ENCODE results near the gene SH3BGRL3.
"Not testable (repeated sequence)": the region's sequence is repeated elsewhere in the genome, so short reads cannot be mapped to it uniquely, and the experiment has no call there.

SH3BGRL3 gene

DNA sequence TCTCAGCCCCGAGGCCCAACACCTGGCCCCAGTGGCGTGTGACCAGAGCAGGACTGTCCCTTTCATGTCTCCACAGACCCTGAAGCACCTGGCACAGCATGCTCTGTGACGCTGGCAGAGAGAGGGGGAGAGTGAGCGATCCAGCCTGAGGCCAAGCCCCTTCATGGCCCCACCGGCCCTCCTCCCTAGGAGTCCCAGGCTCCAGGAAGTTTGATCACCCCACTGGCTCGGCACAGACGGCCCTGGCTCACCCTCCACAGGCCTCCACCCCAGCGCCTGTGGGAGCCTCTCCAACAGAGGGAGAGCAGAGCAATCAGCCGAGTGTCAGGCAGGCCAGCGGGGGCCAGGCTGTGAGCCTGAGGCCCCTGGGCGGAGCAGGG, 11.0 kb downstream of the SH3BGRL3 start:
- DNase-seq (ENCODE audit: low read depth, low spot score): no peak

DNA sequence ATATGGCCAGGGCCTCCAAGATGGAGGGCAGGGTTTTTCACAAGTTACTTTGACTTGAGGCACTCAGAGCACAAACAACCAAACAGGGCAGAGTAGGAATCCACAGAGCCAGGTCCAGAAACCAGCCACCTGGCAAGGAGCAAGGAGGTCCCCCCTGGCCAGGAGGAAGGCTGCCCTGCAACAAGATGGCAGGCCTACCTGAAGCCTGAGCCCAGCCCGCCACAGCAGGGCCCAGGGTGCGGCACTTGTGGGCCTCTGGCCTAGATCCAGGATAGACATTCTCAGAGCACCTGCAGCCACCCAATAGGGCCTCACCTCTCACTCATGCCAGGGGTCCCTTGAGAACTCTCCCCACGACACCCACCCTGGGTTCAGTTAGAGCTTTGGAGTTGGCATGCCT, 11.5 kb downstream of the SH3BGRL3 start:
- DNase-seq (ENCODE audit: low read depth, low spot score): no peak

DNA sequence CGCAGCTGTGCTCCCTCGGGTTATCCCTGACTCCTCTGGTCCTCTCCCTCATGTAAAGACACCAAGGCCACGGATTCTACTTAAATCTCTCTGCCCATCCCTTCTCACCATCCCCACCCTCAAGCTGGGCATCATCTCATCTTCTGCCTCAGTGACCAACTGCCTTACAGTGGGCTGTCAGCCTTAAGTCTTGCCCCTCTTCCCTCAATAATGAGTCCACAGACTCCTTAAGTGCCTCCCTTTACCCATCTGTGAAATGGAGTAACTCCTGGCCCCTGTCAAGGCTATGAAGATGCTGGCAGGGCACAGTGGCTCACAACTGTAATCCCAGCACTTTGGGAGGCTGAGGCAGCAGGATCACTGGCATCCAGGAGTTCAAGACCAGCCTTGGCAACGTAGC, 12.1 kb downstream of the SH3BGRL3 start:
- no peak for DNase-seq (ENCODE audit: low read depth, low spot score)

DNA sequence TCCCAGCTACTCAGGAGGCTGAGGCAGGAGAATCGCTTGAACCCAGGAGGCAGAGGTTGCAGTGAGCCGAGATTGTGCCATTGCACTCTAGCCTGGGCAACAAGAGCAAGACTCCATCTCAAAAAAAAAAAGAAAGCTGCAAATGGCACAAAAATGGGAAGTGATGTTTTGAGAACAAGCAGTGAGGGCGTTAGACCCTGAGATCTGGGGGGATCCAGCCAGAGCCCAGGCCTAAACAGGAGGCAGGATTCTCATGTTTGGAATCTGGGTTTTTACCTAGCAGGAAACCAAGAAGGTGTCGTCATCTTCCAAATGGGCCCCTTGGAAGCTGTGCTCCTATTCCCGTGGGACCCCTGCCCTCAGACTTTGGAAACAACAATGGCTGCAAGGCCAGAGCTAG, 12.8 kb downstream of the SH3BGRL3 start:
- not testable (repeated sequence) for DNase-seq (ENCODE audit: low read depth, low spot score)

DNA sequence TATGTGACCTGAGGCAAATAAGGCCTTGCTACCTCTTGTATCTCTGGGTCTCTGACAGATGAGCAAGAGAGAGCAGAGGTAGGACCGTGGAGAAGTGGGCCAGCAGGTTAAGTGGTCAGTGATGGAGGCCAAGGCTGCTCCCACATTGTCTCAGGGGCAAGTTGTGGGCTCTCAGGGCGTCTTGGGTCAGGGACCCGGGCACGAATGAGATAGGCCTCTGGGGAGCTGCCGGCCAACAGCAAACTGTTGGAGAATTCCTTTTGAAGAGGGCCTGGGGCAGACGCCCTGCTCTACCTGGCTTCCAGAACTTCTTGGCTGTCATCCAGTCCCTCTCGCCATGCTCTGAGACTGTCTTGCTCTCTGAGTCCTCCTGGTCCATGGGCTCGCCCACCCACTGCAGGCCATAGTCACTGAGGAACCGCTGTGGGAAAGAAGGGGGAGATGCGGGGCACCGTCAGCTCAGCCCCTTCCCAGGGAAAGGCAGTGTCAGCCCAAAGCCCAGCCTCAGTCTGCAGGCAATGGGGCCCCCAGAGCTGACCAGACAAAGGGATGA, 14.1 kb downstream of the SH3BGRL3 start:
- no peak for DNase-seq (ENCODE audit: low read depth, low spot score)

DNA sequence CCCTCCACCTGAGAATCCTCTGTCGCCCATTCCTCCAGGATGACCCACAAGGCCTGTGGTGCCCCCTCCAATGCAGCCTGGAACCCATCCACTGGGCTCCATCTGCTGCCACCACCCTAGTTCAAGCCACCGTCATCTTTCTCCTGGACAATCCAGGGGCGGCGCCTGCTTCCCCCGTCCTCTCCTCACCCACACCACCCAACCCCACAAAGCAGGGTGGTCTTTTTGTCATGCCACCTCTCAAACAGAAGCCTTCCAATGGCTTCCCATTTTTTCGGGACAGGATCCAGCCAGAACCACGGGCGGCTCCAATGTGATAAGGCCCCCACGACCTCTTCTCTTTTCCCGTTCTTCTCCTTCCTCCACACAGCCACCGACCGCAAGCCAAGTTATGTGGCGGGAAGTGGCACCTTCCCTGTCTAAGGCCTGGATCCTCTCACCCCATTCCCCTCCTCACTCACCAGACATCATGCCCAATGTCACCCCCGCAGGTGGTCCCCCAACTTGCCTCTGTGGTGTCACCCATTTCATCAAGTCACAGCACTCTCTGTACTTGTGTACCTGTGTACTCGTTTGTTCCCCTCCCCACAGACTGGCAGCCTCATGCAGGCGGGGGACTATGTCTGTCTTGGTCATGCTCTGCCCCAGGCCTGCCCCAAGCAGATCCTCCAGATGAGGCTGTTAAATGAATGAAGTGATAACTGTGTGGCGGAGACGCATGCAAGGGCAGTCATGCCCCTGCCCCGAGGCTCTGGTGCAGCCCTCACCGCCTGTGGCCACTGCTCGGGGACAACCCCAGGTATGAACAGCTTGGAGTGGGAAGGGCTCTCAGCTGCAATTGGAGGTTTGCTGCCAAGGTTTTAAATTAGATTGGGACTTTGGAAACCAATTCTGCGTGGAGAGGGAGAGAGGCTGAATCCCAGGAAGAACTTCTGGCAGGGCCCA, 15.6 kb downstream of the SH3BGRL3 start:
- DNase-seq (ENCODE audit: low read depth, low spot score): no peak

DNA sequence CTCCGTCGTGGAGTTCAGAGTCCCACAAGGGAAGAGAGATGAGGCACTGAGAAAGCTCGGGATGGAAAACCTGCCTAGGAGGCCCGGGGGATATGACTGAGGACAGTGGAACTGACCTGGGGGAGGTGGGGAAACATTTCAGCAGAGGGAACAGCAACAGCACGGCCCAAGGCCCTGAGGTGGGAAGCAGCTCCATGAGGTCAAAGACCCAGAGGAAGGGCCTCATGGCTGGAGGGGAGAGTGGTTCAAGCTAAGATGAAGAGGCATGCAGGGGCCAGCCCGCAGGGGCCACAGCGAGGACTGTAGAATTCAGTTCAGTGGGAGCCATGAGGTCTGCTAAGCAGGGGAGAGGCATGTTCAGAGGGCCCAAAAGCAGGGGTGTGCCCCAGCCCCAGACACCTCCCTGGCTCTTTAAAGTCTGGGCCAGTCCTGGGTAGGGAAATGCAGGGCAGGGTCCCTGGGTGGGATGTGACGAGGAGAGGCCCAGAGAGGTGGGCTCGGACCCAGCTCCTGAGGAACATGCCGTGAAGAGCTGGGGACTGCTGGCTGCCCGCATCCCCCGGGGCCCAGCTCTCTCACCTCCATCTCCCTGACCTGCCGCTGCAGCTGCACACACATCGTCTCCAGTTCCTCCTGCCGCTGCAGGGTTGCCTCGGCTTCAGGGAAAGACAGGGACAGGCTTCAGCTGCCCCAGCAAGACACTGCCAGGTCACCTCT, 16.6 kb downstream of the SH3BGRL3 start:
- DNase-seq (ENCODE audit: low read depth, low spot score): no peak

DNA sequence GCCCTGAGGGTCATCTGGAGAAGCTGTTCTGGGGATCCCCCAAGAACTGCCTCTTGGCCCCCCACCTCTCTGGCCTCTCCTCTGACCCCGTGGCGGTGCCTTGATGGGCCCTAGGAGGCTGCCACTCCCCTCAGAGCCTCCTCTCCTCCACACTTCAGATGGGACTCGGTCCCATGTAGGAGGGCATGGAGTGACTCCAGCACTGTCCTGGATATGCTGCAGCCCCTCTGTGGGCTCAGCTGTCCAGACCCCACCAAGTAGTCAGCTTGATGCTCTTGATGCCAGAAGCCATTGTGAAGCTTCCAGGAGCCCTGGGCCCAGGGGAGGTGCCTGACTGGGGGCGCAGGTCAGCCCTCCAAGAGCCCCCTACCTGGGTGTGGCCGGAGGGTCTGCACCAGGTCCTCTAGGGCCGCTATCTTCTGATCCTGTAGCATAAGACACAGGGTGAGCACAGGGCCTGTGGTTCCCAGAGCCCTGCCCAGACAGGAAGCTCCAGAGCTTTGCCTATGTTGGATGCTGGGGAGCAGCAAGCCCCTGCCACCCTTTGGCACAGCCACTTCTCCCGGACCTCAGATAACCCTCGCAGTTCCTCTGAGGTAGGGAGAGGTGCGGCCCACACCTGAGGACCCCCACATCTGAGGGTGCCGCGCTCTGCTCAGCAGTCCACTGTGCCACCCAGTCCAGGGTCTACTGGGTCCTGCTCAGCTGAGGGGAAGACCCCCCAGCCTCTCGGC, 17.3 kb downstream of the SH3BGRL3 start:
- DNase-seq (ENCODE audit: low read depth, low spot score): no peak

DNA sequence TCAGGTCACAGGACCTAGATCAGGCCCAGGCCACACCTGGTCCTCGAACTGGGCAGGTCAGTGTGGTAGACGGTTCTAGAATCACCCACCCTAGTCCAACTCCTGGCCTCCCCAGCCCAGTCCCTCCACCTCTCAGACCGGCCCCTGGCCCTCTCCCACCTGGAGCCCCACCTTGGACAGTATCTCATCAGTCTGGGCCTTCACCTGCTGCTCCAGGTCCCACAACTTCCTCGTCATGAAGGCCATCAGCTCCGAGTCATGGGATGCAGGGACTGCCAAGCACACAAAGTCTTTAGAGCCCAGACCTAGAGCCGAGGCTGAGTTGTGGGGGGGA, 17.9 kb downstream of the SH3BGRL3 start:
- DNase-seq (ENCODE audit: low read depth, low spot score): no peak

DNA sequence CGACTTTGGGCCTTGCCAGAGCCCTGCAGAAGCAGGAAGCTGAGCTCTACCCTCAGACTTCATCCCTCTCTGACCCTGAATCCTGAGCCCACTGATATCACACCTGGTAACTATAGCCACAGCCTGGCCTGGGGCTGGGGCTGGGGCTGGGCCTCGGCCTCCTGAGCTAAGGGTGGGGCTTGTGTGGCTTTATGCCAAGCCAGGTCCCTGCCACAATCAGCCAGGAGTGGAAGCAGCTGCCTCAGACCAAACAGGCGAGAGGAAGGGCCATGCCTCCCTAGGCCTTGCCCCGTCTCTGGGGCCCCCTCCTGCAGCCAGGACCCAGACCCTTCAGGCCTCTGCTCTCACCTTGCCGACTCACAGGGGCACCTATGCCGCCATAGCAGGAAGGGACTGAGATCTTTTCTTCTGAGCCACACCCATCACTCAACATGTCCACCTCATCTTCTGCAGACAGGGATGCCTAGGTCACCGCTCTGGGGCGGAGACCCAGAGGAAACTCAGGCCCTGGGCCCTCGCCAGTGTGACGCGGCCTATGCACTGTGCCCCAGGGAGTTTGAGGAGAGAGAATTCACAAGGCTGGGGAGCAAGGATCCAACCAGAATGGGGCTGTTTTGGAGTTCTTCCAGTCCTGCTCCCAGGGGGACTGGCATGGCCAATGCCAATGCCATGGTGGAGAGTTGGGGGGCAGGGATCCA, 20.8 kb downstream of the SH3BGRL3 start:
- no peak for DNase-seq (ENCODE audit: low read depth, low spot score)

DNA sequence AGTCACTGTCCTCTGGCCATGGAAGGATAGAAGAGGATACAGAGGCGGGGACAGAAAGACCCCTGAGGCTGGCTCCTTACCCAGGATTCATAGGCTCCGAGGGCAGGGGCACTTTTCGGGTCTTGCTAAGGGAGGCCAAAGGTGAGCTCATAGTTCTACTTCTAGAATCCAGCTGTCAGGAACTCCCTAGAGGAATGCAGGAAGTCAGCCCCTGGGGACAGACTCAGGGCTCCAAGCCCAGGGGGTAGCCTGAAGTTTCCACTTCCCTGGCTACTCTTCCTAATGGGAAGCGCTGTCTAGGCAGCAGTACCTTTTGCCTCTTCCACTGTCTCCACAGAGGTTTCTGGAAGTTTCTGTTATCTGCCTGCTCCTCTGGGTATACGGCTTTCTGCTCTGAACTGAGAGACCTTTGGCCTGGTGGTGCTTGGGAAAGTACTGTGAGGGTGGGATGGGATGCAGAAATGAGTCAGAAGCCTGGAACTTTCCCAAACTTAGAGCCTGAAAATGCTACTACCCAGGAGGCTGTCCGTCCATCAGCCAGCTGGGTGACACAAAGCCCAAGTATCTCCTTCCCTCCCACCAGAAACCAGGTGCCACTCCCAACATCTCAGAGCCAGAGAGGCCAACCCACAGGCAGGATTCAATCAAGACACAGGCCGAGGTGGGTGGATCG, 23.0 kb downstream of the SH3BGRL3 start:
- DNase-seq (ENCODE audit: low read depth, low spot score): no peak

DNA sequence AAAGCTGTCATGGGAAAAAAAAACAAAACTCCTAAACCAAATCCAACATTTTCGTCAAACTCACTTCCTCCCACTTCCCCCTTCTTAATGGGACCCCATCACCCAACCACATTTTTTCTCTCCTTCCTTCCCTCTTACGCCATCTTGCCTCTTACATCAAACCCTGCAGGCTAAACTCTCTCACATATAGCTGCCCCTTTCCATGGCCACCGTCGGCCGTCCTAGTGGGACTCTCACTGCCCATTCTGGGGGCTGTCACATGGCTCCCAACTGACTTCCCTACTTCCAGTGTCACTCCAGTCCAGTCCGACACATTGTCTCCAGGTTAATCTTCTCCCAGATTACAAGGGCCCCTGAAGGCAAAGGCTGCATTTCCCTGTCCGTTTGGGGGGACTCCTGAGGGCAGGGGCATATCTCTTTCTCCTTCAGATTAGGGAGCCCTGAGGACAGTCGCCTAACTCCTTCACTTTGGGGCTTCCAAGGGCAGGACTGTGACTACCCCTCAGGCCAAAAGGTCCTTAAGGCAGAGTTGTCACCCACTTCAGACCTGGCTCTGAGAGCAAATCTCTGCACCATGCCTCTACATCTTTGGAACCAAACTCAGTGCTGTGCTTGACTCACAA, 25.9 kb downstream of the SH3BGRL3 start:
- no peak for DNase-seq (ENCODE audit: low read depth, low spot score)

DNA sequence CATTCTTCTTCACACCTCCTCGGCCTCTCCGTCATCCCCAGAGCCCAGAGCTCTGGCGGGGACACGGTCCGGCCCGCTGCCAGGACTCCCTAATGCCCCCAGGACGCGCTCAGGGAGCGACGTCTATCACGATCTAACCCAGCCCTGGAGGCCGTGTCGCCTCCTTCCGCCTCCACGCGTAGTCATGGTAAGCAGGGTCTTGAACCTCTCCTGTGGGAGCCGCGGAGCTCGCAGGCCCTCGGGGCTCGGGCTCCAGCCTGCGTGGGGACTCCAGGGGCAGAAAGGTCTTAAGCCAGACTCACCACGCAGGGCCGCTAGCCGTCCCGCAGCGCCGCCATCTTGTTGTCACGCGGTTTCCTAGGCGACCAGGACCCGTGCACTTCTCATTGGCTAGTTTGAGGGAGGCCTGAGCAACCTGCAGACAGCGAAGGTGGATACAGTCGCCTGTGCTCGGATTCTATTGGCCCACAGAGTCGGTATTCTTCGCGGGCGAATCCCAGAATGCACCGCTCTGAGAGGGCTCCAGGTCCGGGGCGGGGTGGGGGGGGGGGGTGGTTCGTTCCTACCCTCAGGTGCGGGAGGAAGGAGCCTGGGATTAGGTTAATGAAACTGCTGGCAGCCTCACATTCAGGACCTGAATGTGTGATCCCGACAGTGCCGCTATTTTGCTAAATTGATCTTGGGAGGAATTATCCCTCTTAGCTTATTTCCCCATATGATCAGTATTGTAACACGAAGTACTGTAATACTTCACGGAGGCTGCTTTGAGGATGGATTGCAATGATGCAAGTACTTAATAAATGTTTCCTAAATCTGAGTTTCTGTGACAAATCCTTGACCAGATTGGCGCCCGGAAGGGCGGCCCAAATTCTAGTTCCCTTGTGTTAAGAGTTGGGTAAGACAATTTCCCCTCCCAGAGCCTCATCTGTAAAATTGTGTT, 26.7 kb downstream of the SH3BGRL3 start, which contains the start of gene UBXN11:
Gene UBXN11, minus strand, starts transcription at position 347 of the 940 bp plus-strand sequence. CDS start 3,753 bp downstream, outside the sequence.
- DNase-seq (ENCODE audit: low read depth, low spot score): peak; percentile 81

DNA sequence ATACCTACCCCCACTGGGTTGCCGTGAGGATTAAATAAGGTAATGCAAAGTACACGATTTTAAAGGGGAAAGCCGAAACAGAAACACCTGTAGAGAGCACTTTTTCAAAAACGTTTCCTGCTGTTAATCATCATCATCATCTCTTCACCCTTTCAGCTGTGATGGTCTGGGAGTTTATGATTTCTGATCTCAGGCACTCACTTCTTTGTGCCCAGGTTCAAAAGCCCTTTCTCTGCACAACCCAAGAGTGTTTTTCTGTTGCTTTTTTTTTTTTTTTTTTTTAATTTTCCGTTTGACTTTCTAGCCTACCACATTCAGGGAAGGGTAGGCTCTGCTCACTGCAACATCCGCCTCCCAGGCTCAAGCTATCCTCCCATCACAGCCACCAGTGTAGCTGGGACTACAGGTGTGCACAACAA, 27.5 kb downstream of the SH3BGRL3 start:
- DNase-seq (ENCODE audit: low read depth, low spot score): no peak

DNA sequence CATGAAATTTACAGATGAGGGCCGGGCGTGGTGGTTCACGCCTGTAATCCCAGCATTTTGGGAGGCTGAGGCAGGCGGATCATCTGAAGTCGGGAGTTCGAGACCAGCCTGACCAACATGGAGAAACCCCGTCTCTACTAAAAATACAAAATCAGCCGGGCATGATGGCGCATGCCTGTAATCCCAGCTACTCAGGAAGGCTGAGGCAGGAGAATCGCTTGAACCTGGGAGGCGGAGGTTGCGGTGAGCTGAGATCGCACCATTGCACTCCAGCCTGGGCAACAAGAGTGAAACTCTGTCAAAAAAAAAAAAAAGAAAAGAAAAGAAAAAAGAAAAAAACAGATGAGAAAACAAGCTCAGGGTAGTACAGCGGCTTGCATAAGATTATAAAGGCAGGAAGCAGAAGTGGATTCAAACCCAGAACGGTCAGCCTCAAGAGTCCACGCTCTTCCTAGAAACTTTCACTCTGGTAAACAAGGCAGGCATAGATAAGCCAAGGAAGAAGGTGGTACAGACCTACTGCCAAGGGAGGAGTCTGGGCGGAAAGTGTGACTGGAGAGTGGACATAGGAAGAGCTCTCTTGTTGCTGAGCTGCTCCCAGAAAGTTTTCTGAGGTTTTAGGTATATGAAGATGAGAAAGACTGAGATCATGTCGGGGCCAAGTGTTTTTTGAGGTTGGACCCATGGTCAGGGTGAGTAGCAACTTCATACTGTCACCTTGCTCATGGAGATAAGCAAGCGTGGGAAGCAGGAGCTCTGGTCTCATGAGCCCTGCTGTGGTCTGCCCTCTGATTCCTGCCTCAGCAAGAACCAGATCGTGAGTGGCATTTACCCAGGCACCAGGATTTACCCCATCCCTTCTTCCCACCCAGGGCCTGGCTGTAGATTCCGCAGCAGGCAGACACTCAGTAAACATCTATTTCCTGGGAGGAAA, 28.3 kb downstream of the SH3BGRL3 start:
- not testable (repeated sequence) for DNase-seq (ENCODE audit: low read depth, low spot score)

DNA sequence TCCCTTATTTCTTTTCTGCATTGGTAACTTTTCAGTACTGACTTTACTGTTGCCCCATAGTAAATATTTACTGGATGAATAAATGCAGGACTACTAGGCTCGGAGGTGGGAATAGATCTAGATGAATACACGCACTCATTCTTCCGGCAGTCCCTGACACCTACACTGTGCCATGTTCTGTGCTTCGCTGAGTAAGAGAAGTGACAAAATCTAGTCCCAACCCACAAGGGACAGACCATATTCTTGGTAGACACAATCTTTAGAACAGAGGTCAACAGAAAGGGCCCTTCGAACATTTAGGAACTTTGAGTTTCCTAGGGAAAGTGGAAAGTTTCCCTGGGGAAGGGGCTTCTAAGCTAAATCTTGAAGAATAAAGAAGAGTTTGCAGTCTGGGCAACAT, 34.6 kb downstream of the SH3BGRL3 start:
- DNase-seq (ENCODE audit: low read depth, low spot score): no peak

DNA sequence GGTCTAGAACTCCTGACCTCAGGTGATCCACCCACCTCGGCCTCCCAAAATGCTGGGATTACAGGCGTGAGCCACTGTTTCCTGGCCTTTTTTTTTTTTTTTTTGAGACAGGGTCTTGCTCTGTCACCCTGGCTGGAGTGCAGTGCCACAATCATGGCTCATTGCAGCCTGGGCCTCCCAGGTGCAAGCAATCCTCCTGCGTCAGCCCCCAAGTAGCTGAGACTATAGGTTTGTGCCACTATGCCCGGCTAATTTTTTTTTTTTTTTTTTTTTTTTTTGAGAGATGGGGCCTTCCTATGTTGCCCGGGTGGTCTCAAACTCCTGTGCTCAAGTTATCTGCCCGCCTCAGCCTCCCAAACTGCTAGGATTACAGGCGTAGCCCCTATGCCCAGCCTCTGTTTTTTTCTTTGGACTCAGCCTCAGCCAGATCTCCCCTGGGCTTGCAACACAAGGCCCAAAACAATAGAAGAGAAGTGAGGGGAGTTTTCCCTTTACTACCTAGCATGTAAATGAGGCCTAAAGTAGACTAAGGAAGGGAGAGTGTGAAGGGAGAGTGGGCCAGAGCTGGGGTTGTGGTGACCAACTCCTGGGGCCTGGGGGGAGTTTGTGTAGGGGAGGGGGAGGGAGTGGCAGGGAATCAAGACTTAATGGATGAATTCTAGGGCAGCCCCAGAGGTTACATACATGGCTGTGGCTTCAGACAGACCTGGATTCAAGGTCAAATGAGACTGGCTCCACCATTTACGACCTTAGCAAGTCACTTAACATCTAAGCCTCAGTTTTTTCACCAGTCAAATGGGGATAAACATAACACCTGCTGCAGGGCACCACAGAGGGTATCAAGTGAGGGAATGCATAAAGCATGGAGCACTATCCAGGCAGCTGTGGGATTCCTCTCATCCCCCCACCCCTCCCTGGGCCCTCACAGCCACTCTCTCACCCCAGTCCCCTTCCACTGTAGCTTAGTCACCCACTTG, 36.3 kb downstream of the SH3BGRL3 start:
- DNase-seq (ENCODE audit: low read depth, low spot score): no peak
